ENCODE results near the gene RAD51B. TPM values are rescaled to one million over a fixed set of nuclear protein-coding genes. Genes with fewer than 3 reads are reported as not detected.

RAD51B gene
- total and polyA plus RNA-seq, 2 of the 13 experiments (the other 11 are each of a cell fraction or from before 2014, with no cell fraction given): 7.0 to 9.5 TPM

DNA sequence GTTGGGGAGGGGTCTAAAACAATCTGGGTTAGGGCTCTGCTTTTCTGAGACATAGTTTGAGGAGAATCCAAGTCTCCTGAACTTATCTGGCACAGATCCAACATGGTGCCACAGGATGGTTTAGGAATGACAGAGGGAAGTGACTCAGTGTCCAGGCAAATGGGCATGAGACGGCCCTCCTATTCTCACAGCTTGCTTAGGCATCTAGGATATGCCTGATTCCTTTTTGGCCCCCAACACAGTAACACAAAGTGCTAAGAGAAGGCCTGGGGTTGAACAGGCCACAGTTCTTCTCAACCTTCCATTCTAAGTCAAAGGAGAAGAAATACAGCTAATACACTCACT, 855.6 kb downstream of the RAD51B start:
- BruUV-seq (replicated peaks): no TSS peak
- DNase-seq (ENCODE audit: low spot score): peak; percentile 6
- Histone ChIP-seq H3K9ac (ENCODE audit: insufficient read depth, low read depth, low read length) (no peak overlapping the region), H3K27me3 (ENCODE audit: control insufficient read depth in 1 of 2, insufficient read depth in 2 of 2, low read length in 2 of 2) (no peaks in the 10 kb centered on the region), H3K4me2 (ENCODE audit: low read depth, low read length) (no peak overlapping the region), H3K4me1 (ENCODE audit: insufficient read depth, low read length) (peaks cover 45% of the 10 kb centered on the region), H3K79me2 (ENCODE audit: insufficient read depth, low read length) (no peaks in the 10 kb centered on the region), H3K27ac (ENCODE audit: extremely low read length, insufficient read depth, low read length) (no peak overlapping the region), H3K36me3 (replicated peaks in 1 of 2; ENCODE audit: control insufficient read depth in 1 of 2, insufficient read depth in 2 of 2, low read length in 2 of 2) (no peaks in the 10 kb centered on the region), H2AFZ (ENCODE audit: low read length) (no peak overlapping the region), H4K20me1 (ENCODE audit: insufficient read depth, low read length) (no peaks in the 10 kb centered on the region), H3K9me3 (ENCODE audit: low read length) (no peaks in the 10 kb centered on the region), H3K4me3 (replicated peaks in 1 of 3; ENCODE audit: insufficient read depth in 1 of 3, low read depth in 2 of 3, low read length in 3 of 3) (no peak overlapping the region)
- ChIA-PET POLR2A (no interaction called here), CTCF (ENCODE audit: low intra/inter-chr PET ratio, low total read pairs) (no interaction called here)
- no CpG with 5 or more reads among the region's 1 CpG for WGBS (ENCODE audit: low lambda C conversion rate)
- intact Hi-C loops (cut with micrococcal nuclease; ENCODE audit: unreplicated experiment) (no loop called here), in situ Hi-C loops (cut with HindIII; ENCODE audit: extremely low pct_ligation_motif_present, low pct_unique_long_range_greater_than_20kb) (no loop called here)
- ATAC-seq: no peak
- no peak for FAIRE-seq
- TF ChIP-seq ZFP36L2 (CRISPR knock-in tag; IDR thresholded peaks at IDR 0.05): no peak
- TF ChIP-seq PCBP2 (optimal IDR thresholded peaks at IDR 0.05; ENCODE audit: low read depth, low read length, poor library complexity, severe bottlenecking): no peak
- no peak for TF ChIP-seq ZNF333 (CRISPR knock-in tag; IDR thresholded peaks at IDR 0.05; ENCODE audit: borderline replicate concordance)
- TF ChIP-seq, protein P1, sequence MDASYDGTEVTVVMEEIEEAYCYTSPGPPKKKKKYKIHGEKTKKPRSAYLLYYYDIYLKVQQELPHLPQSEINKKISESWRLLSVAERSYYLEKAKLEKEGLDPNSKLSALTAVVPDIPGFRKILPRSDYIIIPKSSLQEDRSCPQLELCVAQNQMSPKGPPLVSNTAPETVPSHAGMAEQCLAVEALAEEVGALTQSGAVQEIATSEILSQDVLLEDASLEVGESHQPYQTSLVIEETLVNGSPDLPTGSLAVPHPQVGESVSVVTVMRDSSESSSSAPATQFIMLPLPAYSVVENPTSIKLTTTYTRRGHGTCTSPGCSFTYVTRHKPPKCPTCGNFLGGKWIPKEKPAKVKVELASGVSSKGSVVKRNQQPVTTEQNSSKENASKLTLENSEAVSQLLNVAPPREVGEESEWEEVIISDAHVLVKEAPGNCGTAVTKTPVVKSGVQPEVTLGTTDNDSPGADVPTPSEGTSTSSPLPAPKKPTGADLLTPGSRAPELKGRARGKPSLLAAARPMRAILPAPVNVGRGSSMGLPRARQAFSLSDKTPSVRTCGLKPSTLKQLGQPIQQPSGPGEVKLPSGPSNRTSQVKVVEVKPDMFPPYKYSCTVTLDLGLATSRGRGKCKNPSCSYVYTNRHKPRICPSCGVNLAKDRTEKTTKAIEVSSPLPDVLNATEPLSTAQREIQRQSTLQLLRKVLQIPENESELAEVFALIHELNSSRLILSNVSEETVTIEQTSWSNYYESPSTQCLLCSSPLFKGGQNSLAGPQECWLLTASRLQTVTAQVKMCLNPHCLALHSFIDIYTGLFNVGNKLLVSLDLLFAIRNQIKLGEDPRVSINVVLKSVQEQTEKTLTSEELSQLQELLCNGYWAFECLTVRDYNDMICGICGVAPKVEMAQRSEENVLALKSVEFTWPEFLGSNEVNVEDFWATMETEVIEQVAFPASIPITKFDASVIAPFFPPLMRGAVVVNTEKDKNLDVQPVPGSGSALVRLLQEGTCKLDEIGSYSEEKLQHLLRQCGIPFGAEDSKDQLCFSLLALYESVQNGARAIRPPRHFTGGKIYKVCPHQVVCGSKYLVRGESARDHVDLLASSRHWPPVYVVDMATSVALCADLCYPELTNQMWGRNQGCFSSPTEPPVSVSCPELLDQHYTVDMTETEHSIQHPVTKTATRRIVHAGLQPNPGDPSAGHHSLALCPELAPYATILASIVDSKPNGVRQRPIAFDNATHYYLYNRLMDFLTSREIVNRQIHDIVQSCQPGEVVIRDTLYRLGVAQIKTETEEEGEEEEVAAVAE (CRISPR knock-in tag; IDR thresholded peaks at IDR 0.05; ENCODE audit: borderline replicate concordance): no peak
- TF ChIP-seq NKX3-1 (CRISPR knock-in tag; IDR thresholded peaks at IDR 0.05): no peak
- no peak for TF ChIP-seq ZNF792 (CRISPR knock-in tag; IDR thresholded peaks at IDR 0.05)
- TF ChIP-seq, protein P2, sequence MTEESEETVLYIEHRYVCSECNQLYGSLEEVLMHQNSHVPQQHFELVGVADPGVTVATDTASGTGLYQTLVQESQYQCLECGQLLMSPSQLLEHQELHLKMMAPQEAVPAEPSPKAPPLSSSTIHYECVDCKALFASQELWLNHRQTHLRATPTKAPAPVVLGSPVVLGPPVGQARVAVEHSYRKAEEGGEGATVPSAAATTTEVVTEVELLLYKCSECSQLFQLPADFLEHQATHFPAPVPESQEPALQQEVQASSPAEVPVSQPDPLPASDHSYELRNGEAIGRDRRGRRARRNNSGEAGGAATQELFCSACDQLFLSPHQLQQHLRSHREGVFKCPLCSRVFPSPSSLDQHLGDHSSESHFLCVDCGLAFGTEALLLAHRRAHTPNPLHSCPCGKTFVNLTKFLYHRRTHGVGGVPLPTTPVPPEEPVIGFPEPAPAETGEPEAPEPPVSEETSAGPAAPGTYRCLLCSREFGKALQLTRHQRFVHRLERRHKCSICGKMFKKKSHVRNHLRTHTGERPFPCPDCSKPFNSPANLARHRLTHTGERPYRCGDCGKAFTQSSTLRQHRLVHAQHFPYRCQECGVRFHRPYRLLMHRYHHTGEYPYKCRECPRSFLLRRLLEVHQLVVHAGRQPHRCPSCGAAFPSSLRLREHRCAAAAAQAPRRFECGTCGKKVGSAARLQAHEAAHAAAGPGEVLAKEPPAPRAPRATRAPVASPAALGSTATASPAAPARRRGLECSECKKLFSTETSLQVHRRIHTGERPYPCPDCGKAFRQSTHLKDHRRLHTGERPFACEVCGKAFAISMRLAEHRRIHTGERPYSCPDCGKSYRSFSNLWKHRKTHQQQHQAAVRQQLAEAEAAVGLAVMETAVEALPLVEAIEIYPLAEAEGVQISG (CRISPR knock-in tag; IDR thresholded peaks at IDR 0.05): no peak
- TF ChIP-seq, protein P3, sequence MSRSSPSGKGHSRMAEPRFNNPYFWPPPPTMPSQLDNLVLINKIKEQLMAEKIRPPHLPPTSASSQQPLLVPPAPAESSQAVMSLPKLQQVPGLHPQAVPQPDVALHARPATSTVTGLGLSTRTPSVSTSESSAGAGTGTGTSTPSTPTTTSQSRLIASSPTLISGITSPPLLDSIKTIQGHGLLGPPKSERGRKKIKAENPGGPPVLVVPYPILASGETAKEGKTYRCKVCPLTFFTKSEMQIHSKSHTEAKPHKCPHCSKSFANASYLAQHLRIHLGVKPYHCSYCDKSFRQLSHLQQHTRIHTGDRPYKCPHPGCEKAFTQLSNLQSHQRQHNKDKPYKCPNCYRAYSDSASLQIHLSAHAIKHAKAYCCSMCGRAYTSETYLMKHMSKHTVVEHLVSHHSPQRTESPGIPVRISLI (CRISPR knock-in tag; IDR thresholded peaks at IDR 0.05; ENCODE audit: borderline replicate concordance): no peak
- no peak for TF ChIP-seq ZSCAN22 (CRISPR knock-in tag; IDR thresholded peaks at IDR 0.05)
- no peak for TF ChIP-seq FIP1L1 (IDR thresholded peaks at IDR 0.05; ENCODE audit: borderline replicate concordance, insufficient read depth, low read depth, low read length)
- TF ChIP-seq, protein P4, sequence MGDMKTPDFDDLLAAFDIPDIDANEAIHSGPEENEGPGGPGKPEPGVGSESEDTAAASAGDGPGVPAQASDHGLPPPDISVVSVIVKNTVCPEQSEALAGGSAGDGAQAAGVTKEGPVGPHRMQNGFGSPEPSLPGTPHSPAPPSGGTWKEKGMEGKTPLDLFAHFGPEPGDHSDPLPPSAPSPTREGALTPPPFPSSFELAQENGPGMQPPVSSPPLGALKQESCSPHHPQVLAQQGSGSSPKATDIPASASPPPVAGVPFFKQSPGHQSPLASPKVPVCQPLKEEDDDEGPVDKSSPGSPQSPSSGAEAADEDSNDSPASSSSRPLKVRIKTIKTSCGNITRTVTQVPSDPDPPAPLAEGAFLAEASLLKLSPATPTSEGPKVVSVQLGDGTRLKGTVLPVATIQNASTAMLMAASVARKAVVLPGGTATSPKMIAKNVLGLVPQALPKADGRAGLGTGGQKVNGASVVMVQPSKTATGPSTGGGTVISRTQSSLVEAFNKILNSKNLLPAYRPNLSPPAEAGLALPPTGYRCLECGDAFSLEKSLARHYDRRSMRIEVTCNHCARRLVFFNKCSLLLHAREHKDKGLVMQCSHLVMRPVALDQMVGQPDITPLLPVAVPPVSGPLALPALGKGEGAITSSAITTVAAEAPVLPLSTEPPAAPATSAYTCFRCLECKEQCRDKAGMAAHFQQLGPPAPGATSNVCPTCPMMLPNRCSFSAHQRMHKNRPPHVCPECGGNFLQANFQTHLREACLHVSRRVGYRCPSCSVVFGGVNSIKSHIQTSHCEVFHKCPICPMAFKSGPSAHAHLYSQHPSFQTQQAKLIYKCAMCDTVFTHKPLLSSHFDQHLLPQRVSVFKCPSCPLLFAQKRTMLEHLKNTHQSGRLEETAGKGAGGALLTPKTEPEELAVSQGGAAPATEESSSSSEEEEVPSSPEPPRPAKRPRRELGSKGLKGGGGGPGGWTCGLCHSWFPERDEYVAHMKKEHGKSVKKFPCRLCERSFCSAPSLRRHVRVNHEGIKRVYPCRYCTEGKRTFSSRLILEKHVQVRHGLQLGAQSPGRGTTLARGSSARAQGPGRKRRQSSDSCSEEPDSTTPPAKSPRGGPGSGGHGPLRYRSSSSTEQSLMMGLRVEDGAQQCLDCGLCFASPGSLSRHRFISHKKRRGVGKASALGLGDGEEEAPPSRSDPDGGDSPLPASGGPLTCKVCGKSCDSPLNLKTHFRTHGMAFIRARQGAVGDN (CRISPR knock-in tag; IDR thresholded peaks at IDR 0.05): no peak
- TF ChIP-seq ZFYVE20 (CRISPR knock-in tag; IDR thresholded peaks at IDR 0.05; ENCODE audit: borderline replicate concordance, low read depth): no peak

Data from HepG2 (cell line).